Stimulated activated CD8-positive, alpha-beta memory T cell treated with anti-CD3 and anti-CD28 coated beads, Interleukin-2, amount 100 ng/mL, for 48 hours (primary cell): ENCODE results near the gene MATN1.

Source experiments
- DNase-seq, 2 donors: peaks; one replicate each; pipeline ENCODE4 v3.0.0-alpha.2; 2020; ENCODE audit warnings: low read depth in 2 of 2

The MATN1 gene

GRCh38 chr1:30661311-30661710 lies 62.1 kb downstream of the MATN1 start:
- no peak for DNase-seq
